Adrenal gland (tissue), 5 donors: ENCODE results near the gene TNS3.

ENCODE experiments used
- POLR2A ChIP-seq, 2 donors: fragments of 450-650 bp; IDR thresholded peaks; one replicate each; pipeline ENCODE4 v1.6.1; 2017; ENCODE audit warnings: antibody characterized with exemption in 2 of 2, mild to moderate bottlenecking in 2 of 2, moderate library complexity in 1 of 2
- TF ChIP-seq, protein P1 (sequence below), 6 experiments: fragments of 450-650 bp in 4 of 6; fragments of 200-600 bp in 2 of 6; sonication (generic) in 1 of 6; IDR thresholded peaks; 1 replicate in 5 of 6; 2 replicates in 1 of 6; pipeline versions ENCODE4 v1.5.1 to v1.8.0; 2016 to 2021; ENCODE audit warnings: antibody characterized with exemption in 6 of 6, mild to moderate bottlenecking in 2 of 6, moderate library complexity in 1 of 6
- donor health status: DM: no; HTN: no; CAD: no.

DNA sequence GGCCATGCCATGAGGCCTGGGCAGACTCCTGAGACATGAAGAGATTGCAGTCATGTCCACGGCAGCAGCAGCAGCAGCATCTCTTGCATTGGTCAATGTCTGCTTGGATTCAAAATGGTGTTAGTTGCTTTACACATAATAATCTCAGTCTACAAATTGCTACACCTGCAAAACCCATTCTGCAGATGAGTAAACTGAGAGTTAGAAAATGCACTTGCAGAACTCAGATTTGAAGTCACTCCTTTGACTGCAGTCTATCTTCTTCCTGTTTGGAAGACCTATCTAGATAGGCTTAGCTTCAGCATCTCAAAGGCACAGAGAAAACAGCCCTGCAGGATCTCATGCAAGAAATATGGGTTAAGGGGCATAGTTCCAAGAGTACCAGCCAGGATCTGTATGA is 350.3 kb downstream of the TNS3 start:
- TF ChIP-seq POLR2A (IDR thresholded peaks at IDR 0.05) = no peak
- TF ChIP-seq, protein P1, sequence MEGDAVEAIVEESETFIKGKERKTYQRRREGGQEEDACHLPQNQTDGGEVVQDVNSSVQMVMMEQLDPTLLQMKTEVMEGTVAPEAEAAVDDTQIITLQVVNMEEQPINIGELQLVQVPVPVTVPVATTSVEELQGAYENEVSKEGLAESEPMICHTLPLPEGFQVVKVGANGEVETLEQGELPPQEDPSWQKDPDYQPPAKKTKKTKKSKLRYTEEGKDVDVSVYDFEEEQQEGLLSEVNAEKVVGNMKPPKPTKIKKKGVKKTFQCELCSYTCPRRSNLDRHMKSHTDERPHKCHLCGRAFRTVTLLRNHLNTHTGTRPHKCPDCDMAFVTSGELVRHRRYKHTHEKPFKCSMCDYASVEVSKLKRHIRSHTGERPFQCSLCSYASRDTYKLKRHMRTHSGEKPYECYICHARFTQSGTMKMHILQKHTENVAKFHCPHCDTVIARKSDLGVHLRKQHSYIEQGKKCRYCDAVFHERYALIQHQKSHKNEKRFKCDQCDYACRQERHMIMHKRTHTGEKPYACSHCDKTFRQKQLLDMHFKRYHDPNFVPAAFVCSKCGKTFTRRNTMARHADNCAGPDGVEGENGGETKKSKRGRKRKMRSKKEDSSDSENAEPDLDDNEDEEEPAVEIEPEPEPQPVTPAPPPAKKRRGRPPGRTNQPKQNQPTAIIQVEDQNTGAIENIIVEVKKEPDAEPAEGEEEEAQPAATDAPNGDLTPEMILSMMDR (IDR thresholded peaks at IDR 0.05) = no peak
